Frontal cortex (tissue), 4 donors: Measurements from ENCODE around the gene ATP10A. TPM values are rescaled to one million over a fixed set of nuclear protein-coding genes. Genes with fewer than 3 reads are reported as not detected.

Experiments
- DNase-seq, 2 donors: peaks; one replicate each; pipeline ENCODE4 v3.0.0; 2012; ENCODE audit warnings: low spot score in 2 of 2
- FAIRE-seq: peaks from 2 replicates; lab custom pipeline; 2012; peaks lifted over from hg19 to GRCh38; lab: Jason Lieb, UNC
- total RNA-seq: library from RNA; depleted of rRNA; stranded (reverse); fragments of >200 nt; gene quantifications from one replicate; pipeline ENCODE4 v1.2.3, GENCODE V29; 2014
- donor health status: control.
- donor health status: control.
- donor health status: control.

ATP10A gene
- total RNA-seq, 1 donor from 2014 or later: 0.82 TPM

- no peak for FAIRE-seq
These were observed 63.0 kb downstream of the ATP10A start for GRCh38 chr15:25799906-25800700.

DNA sequence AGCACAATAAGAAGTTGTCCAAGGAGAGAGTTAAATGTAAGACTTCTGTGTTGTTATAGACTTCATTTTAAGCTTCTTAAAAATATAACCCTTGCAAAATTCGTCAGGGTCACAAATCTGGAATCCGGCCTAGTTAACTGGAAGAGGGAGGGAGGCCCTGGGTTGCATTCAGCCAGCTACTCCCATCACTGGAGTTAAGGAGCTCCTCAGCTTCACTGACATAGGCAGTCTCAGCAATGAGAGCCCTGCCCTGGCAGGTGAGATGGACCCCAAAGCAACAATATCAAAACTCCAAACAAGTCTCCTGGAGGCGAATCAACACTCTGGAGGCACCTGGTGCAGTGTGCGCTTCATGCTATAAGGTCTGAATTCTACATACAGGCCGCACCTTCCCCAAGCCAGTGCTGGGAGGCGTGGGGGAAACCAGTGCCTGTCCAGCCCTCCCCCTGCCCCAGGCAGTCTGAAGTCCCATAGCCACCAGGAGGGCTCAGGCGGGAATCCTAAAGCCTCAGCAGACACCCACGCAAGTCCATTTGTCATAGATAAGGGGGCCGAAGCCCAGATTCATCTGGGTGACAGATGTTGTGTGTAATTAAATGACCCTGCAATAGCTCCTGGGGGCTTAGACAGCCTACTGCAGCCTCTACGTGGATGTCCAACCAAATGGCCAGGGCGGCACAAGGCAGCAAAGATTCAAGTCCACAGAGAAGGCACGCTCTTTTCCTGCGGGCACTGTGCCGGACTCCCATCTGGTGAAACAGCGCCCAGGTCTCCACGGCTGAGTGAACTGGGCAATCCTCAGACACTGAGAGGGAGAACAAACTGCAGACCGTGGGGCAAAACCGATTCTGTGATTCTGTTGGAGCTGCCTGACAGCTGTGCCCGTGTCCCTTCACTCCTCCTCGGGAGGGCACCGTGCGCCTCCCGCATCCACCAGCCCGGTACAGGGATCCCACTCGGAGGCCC, 64.9 kb downstream of the ATP10A start:
- DNase-seq (no peak), FAIRE-seq (no peak)

More at GRCh38 chr15:25799906-25800700, 63.0 kb downstream of the ATP10A start:
- DNase-seq: no peak

DNA sequence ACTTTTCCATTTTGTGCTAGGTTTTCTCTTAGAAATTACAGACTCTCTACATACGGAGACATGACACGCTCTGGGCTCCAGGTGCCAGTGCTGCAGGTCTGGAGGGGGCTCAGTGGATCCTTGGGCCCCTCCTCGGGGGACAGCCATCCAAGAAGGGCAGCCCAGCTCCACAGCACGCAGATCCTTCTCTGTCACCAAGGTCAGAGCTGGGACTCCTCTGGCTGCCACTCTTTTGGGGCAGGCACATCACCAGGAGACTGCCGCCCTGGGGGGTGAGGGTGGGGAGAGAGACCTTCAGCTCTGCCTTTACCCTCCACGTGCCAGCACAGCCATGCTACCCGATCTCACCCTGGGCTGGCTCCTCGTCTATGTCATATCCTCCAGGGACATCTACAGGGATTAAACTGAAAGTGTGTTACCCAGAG, 65.6 kb downstream of the ATP10A start:
- DNase-seq: no peak
- no peak for FAIRE-seq

DNA sequence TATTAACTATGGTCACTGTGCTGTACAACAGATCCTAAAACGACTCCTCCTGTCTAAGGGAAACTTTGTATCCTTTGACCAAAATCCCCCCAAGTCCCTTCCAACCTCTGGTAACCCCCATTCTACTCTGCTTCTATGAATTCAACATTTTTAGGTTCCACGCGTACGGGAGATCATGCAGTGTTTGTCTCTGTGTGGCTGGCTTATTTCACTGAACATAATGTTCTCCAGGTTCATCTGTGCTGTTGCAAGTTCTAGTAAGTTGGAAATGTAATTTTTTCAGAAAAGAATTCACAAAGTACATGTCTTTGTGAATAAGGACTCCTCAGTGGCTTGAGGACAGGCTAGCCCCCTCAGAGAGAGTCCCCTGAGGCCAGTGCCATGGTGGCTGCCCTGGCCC, 66.1 kb downstream of the ATP10A start:
- DNase-seq (no peak), FAIRE-seq (no peak)

DNA sequence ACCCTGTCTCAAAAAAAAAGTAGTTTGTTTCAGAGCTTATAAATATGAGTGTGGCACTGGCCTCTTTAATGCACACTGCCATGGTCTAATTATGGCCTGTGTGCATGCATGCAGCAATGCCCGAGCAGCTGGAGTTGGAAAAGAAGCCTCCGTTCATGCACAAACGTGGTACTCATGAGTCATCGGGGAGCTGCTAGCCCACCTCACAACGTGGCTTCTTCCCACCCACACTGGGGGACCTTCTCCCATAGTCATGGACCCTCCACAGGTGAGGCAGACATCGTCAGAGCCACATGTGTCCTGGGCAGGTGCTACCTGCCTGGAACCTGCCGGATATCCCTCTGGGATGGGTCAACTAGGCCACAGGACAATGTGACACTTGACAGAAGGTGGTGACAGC, 66.7 kb downstream of the ATP10A start:
- FAIRE-seq: no peak
- DNase-seq: no peak

GRCh38 chr15:25795712-25796111, 67.4 kb downstream of the ATP10A start:
- no peak for FAIRE-seq
- no peak for DNase-seq

DNA sequence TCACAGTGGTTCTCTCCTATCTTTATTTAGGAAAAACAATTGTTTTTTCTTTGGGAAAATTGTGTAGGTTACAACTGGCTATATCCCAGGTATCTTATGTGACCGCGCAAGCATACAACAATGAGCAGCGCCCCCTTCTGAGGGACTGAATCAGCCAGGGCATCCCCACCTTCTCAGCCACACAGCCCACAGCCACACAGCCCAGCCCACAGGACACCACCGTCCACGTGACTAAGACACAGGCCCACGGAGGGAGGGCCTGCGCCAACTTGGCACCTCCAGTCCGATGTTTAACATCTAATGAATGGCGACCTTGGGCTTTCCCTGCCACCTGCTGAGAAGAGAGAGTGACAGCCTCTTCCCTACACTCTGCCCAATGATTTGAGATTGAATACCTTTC, 68.1 kb downstream of the ATP10A start:
- no peak for FAIRE-seq
- DNase-seq: no peak

DNA sequence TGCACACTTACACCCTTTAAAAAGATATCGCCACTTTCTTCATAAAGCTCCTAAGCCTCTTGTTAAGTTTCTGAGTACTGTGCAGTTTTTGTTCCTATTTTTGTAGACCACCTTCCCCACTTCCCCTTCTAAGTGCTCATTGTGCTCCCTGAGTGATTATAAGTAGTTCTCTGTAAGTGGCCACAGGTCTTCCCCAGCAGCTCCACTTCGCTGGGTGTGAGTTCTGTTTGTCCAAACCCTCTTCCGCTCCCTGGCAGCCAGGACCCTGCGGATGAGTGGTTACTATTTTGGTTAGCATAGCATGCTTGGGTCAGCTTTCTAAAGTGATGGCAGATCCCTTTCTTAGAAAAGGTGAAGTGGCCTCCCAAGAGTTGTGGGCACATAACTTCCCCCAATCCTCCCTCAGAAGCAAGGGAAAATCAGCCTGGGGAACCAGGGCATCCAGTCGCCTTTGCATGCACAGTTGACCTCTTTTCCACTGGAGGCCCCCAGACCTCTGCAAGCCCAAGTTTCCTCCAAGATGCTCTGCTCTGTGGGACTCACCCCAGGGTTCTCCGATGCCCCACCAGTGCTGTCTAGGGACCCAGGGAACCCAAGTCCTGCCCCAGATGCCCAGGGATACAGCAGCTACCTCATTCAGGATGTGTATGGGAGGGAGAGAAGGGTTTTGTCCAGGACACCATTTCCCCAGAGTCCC, 69.6 kb downstream of the ATP10A start:
- DNase-seq (no peak), FAIRE-seq (no peak)

DNA sequence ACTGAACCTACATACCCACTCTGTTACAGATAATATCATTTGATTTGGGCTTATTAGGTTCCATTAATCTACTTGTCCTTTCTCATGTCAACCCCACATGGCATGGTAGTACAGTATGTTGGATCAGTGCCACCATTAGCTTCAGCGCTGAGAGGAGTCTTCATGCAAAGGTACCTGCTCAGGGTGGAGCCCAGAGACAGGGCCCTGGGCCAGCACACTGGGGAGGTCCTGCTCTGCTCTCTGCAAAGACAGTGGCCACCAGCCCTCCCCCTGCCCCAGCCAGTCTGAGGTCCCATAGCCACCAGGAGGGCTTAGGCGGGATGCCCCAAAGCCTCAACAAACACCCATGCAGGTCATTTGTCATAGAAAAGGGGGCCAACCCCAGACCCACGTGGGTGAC, 71.0 kb downstream of the ATP10A start:
- FAIRE-seq: no peak
- no peak for DNase-seq

GRCh38 chr15:25790000-25790660, 73.0 kb downstream of the ATP10A start:
- DNase-seq: no peak
- no peak for FAIRE-seq

DNA sequence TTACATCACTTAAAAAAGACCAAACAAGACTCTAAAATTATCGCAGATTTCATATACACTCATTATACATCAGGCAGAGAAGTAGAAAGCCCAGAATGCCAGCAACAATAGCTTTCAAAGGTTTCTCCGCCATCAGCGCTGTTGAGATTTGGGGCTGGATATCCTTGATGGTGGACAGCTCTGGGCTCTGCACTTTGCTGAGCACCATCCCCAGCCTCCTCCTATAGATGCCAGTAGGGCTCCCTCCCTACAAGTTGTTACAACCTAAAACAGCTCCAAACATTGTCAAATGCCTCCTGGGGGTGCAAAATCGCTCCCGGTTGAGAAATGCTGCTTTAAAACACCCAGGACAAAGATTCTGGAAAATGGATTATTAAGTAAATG, 73.5 kb downstream of the ATP10A start:
- DNase-seq: no peak
- FAIRE-seq: no peak

DNA sequence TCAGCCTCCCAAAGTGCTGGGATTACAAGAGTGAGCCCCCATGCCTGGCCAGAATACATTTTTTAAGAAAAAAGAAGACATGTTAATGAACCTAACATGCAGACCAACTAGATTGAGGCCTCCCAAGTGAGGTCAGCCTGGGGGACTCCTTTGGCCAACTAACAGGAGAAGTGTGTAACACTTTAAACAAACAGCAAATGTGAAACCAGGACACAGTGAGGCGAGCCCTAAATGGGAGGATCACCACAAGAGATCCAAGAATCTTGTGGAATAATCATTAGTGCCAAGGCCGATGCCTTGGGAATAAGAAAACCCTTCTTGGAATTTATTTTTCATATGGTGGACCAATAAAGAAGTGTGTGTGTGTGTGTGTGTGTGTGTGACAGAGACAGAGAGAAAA, 73.9 kb downstream of the ATP10A start:
- FAIRE-seq (no peak), DNase-seq (no peak)

DNA sequence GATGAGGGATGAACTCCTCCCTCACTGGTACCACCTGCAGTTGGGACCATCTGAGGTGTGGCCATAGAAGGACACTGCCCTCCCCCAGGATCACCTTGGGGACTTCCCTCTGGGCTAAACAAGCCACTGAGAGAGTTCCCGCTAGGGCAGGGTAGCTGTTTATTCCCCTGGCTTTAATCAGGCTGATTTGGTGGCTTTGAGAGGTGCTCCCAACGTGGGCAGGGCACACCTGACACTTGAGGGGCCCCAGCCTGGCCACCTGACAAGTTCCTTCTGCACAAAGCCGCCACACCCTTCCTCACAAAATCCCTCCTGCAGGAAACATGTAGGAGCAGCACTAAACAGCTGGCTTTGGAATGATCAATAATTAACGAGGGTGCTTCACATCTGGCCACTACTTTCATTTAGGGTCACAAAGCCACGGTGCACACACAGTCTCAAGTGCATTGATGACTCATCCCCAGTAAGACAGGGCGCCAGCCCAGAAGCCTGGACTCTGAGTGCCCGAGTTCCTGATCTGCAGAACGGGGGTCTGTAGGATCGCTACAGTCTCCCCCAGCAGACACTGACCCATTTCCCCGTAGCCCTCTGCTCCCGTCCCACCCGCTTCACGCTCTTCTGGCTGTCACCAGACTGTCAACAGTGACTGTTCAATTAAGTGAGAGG, 75.1 kb downstream of the ATP10A start:
- no peak for FAIRE-seq

GRCh38 chr15:25787381-25787780, 75.7 kb downstream of the ATP10A start:
- DNase-seq (no peak), FAIRE-seq (no peak)

More for the DNA sequence above, 75.1 kb downstream of the ATP10A start:
- no peak for DNase-seq

DNA sequence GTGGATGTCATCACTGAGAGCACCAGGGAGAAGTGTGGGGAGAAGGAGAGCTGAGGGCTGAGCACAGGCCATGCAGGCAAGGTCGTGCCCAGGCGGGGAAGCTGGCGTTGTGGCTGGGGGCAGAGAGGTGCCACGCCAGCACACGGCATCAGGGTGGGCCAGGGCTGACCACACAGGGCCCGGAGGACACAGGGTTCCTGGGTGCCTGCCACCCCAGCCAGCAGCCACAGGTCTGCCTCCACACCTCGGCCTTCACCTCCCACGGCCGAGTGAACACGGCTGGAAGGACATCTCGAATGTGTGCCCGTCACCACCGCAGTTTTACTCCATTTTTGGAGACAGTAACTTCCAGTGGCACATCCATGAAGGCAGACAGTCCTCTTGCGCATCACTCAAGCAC, 77.1 kb downstream of the ATP10A start:
- no peak for DNase-seq
- FAIRE-seq: no peak

DNA sequence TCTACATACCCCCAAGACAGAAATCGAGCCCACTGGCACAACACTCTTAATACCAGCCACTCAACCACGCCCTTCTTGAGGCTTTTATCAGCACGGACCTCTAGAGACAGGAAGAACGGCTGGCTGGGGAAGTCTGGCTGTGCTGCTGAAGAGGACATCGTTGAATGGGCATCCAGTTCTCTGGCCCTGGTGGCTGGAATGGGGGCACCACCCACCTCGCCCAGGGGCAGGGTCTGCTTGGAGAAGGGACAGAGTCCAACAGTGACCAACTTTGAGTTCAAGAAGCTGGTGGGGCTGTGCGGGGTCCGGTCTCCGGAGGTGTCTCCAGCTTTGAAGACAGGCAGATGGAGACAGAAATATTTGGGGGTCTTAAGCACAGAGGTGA, 77.5 kb downstream of the ATP10A start:
- no peak for FAIRE-seq
- no peak for DNase-seq

- DNase-seq (no peak), FAIRE-seq (no peak)
These were observed 78.1 kb downstream of the ATP10A start for GRCh38 chr15:25784876-25785640.
